K562 (cell line): ENCODE measurements around the gene LYZL6. TPM values are rescaled to one million over a fixed set of nuclear protein-coding genes. Genes with fewer than 3 reads are reported as not detected.
A peak's percentile ranks its signal among the peaks of the same experiment; 100 is the strongest.

ENCODE experiments used
- BRD9 ChIP-seq: fragments of 450-650 bp; IDR thresholded peaks from 2 replicates; pipeline ENCODE4 v1.6.1; 2018; ENCODE audit warnings: low read depth; ENCODE audit not compliant: partially characterized antibody
- SMAD3 ChIP-seq: fragments of 450-650 bp; formaldehyde crosslinking; conservative IDR thresholded peaks from 2 replicates; pipeline ENCODE4 v1.4.0; 2020; ENCODE audit warnings: mild to moderate bottlenecking
- TSC22D4 ChIP-seq: fragments of 450-650 bp; IDR thresholded peaks from 2 replicates; pipeline ENCODE4 v1.6.1; 2016; ENCODE audit warnings: missing genetic modification characterization, missing biosample characterization, control low read depth
- ZNF444 ChIP-seq: fragments of 250-450 bp; sonication (Bioruptor Pico); IDR thresholded peaks from 2 replicates; pipeline ENCODE4 v1.4.0; 2020; ENCODE audit warnings: mild to moderate bottlenecking, moderate library complexity
- polyA plus RNA-seq, 8 experiments: library from polyadenylated mRNA; depleted of rRNA in 4 of 8; stranded (reverse) in 5 of 8; unstranded in 3 of 8; fragments of >200 nt; fragmentation: Nextera tagmentation in 2 of 8; fragmentation: Illumina TruSeq in 1 of 8; extraction: Ambion mirVana in 2 of 8; extraction: Trizol in 1 of 8; gene quantifications; 2 replicates each; pipeline versions ENCODE4 v1.2.1 to v1.2.3, GENCODE V29; 2011 to 2014; ENCODE audit warnings: inconsistent platforms in 1 of 8, missing spikeins in 1 of 8
- total RNA-seq, 7 experiments: library from RNA; depleted of rRNA in 6 of 7; stranded (reverse); fragments of >200 nt in 6 of 7; fragmentation: Illumina TruSeq in 2 of 7; extraction: Trizol in 2 of 7; gene quantifications; 2 replicates each; pipeline versions ENCODE4 v1.2.1 to v1.2.3, GENCODE V29; 2011 to 2021; ENCODE audit warnings: low replicate concordance in 1 of 7
- TF ChIP-seq, protein P1 (sequence below): fragments of 250-450 bp; sonication (Bioruptor Pico); IDR thresholded peaks from 2 replicates; pipeline ENCODE4 v1.8.0; 2022; ENCODE audit warnings: moderate library complexity, mild to moderate bottlenecking, inconsistent platforms
- TF ChIP-seq, protein P2 (sequence below): sonication (generic); formaldehyde crosslinking; IDR thresholded peaks from 2 replicates; pipeline ENCODE4 v1.8.1; 2022; ENCODE audit warnings: missing genetic modification reagents
- TF ChIP-seq, protein P3 (sequence below), 2 experiments: IDR thresholded peaks; 2 replicates each; pipeline ENCODE4 v1.6.1; 2012; ENCODE audit warnings: improper control_type of control experiment in 2 of 2, low read depth in 2 of 2, low read length in 2 of 2, borderline replicate concordance in 1 of 2
- TF ChIP-seq, protein P4 (sequence below): IDR thresholded peaks from 3 replicates; pipeline ENCODE4 v1.6.1; 2011; ENCODE audit warnings: borderline replicate concordance, mild to moderate bottlenecking; ENCODE audit not compliant: insufficient read length, insufficient read depth

LYZL6 gene
- total and polyA plus RNA-seq, 9 of the 15 experiments (the other 6 are each of a cell fraction or from before 2014, with no cell fraction given), result not detected

DNA sequence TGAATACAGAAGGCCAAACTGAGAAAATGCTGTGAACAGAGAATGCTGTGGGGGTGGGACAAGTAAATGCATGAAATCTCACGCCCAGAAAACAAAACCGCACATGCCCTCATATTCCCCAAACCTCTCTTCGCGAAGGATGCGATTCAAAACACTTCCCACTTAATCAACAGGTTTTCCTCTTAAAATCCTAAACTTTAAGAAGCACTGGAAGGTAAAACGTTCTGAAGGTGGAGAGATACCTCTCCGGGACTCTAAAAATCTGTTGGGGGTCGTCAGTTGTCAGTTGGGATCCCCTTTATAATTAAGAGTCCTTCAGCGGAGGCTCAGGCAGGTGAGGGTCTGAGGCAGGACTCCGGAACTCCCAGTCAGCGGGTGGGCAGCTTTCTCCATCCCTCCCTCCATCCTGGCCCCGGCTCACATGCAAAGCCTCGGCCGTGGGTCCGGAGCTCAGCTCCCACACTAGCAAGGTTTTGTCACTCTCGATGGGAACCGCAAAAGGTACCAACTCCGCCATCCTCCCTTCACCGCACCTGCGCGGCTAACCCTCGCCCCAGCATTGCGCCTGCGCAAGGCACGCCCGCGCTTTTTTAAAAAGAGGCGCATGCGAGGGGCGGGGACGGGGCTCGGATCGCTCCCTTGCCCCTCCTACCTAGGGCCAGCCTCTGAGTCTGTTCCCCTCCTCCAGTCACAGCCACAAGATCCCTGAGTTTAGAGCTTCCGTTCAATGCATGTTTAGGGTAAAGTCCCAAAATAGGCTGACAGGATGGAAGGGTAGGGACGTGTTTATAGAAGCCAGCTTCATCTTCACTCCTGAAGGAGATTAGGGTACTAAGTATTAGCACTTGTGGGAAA lies 13.1 kb downstream of the LYZL6 start, which contains the start of gene RDM1 (continued):
- TF ChIP-seq, protein P1, sequence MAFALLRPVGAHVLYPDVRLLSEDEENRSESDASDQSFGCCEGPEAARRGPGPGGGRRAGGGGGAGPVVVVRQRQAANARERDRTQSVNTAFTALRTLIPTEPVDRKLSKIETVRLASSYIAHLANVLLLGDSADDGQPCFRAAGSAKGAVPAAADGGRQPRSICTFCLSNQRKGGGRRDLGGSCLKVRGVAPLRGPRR, result no peak
- TF ChIP-seq, protein P2, sequence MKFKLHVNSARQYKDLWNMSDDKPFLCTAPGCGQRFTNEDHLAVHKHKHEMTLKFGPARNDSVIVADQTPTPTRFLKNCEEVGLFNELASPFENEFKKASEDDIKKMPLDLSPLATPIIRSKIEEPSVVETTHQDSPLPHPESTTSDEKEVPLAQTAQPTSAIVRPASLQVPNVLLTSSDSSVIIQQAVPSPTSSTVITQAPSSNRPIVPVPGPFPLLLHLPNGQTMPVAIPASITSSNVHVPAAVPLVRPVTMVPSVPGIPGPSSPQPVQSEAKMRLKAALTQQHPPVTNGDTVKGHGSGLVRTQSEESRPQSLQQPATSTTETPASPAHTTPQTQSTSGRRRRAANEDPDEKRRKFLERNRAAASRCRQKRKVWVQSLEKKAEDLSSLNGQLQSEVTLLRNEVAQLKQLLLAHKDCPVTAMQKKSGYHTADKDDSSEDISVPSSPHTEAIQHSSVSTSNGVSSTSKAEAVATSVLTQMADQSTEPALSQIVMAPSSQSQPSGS (CRISPR knock-in tag), result no peak
- TF ChIP-seq, protein P3, sequence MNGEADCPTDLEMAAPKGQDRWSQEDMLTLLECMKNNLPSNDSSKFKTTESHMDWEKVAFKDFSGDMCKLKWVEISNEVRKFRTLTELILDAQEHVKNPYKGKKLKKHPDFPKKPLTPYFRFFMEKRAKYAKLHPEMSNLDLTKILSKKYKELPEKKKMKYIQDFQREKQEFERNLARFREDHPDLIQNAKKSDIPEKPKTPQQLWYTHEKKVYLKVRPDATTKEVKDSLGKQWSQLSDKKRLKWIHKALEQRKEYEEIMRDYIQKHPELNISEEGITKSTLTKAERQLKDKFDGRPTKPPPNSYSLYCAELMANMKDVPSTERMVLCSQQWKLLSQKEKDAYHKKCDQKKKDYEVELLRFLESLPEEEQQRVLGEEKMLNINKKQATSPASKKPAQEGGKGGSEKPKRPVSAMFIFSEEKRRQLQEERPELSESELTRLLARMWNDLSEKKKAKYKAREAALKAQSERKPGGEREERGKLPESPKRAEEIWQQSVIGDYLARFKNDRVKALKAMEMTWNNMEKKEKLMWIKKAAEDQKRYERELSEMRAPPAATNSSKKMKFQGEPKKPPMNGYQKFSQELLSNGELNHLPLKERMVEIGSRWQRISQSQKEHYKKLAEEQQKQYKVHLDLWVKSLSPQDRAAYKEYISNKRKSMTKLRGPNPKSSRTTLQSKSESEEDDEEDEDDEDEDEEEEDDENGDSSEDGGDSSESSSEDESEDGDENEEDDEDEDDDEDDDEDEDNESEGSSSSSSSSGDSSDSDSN (IDR thresholded peaks at IDR 0.05; ENCODE audit: borderline replicate concordance in 1 of 2, low read depth in 2 of 2, low read length in 2 of 2), result 0 out of 4 replicates have a peak, but pooled peaks of 1 of the 2 experiments have one; percentile 26
- no peak for TF ChIP-seq TSC22D4 (tag)
- TF ChIP-seq, protein P4, sequence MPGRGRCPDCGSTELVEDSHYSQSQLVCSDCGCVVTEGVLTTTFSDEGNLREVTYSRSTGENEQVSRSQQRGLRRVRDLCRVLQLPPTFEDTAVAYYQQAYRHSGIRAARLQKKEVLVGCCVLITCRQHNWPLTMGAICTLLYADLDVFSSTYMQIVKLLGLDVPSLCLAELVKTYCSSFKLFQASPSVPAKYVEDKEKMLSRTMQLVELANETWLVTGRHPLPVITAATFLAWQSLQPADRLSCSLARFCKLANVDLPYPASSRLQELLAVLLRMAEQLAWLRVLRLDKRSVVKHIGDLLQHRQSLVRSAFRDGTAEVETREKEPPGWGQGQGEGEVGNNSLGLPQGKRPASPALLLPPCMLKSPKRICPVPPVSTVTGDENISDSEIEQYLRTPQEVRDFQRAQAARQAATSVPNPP, result no peak
- TF ChIP-seq SMAD3 (CRISPR knock-in tag), result no peak
- no peak for TF ChIP-seq ZNF444 (CRISPR knock-in tag)
- TF ChIP-seq BRD9, result no peak
